Measurements from ENCODE around the gene UNC93A. TPM values are rescaled to one million over a fixed set of nuclear protein-coding genes. Genes with fewer than 3 reads are reported as not detected.

UNC93A gene
- total RNA-seq, 1 donor, result not detected

GRCh38 chr6:167325766-167326165 is 34.7 kb downstream of the UNC93A start:
- Histone ChIP-seq H3K27ac (ENCODE audit: low read depth, low read length) (no peak overlapping the region), H4K20me1 (ENCODE audit: insufficient read depth, low read length) (no peaks in the 10 kb centered on the region), H3K4me3 (ENCODE audit: insufficient read depth, low read length) (no peak overlapping the region), H3K27me3 (ENCODE audit: insufficient read depth, low read length) (no peaks in the 10 kb centered on the region), H3K4me2 (ENCODE audit: insufficient read depth, low read length) (no peak overlapping the region), H2AFZ (ENCODE audit: low read length) (no peak overlapping the region), H3K36me3 (ENCODE audit: insufficient read depth, low read length) (no peaks in the 10 kb centered on the region), H3K79me2 (ENCODE audit: insufficient read depth, low read length) (no peaks in the 10 kb centered on the region), H3K9me3 (ENCODE audit: low read depth, low read length) (no peaks in the 10 kb centered on the region), H3K4me1 (ENCODE audit: insufficient read depth, low read length) (no peaks in the 10 kb centered on the region)
- TF ChIP-seq CTCF (IDR thresholded peaks at IDR 0.05; ENCODE audit: extremely low read depth, low read depth, low read length), result no peak
- no peak for DNase-seq (ENCODE audit: insufficient read length, low spot score, missing footprints)

GRCh38 chr6:167327391-167327790 is 36.3 kb downstream of the UNC93A start:
- no peak for DNase-seq (ENCODE audit: insufficient read length, low spot score, missing footprints)
- H3K9me3 ChIP-seq (ENCODE audit: low read depth, low read length), result no peaks in the 10 kb centered on the region
- H3K4me2 ChIP-seq (ENCODE audit: insufficient read depth, low read length), result no peak overlapping the region
- no peak overlapping the region for H3K4me3 ChIP-seq (ENCODE audit: insufficient read depth, low read length)
- TF ChIP-seq CTCF (IDR thresholded peaks at IDR 0.05; ENCODE audit: extremely low read depth, low read depth, low read length), result no peak
- H3K79me2 ChIP-seq (ENCODE audit: insufficient read depth, low read length), result no peaks in the 10 kb centered on the region
- H3K27me3 ChIP-seq (ENCODE audit: insufficient read depth, low read length), result no peaks in the 10 kb centered on the region
- H2AFZ ChIP-seq (ENCODE audit: low read length), result no peak overlapping the region
- no peaks in the 10 kb centered on the region for H4K20me1 ChIP-seq (ENCODE audit: insufficient read depth, low read length)
- H3K36me3 ChIP-seq (ENCODE audit: insufficient read depth, low read length), result no peaks in the 10 kb centered on the region
- no peaks in the 10 kb centered on the region for H3K4me1 ChIP-seq (ENCODE audit: insufficient read depth, low read length)
- no peak overlapping the region for H3K27ac ChIP-seq (ENCODE audit: low read depth, low read length)

GRCh38 chr6:167328086-167328485 is 37.0 kb downstream of the UNC93A start:
- no peak for TF ChIP-seq CTCF (IDR thresholded peaks at IDR 0.05; ENCODE audit: extremely low read depth, low read depth, low read length)
- Histone ChIP-seq H3K79me2 (ENCODE audit: insufficient read depth, low read length) (no peaks in the 10 kb centered on the region), H3K27me3 (ENCODE audit: insufficient read depth, low read length) (no peaks in the 10 kb centered on the region), H3K9me3 (ENCODE audit: low read depth, low read length) (no peaks in the 10 kb centered on the region), H3K27ac (ENCODE audit: low read depth, low read length) (no peak overlapping the region), H2AFZ (ENCODE audit: low read length) (no peak overlapping the region), H3K36me3 (ENCODE audit: insufficient read depth, low read length) (no peaks in the 10 kb centered on the region), H3K4me2 (ENCODE audit: insufficient read depth, low read length) (no peak overlapping the region), H4K20me1 (ENCODE audit: insufficient read depth, low read length) (no peaks in the 10 kb centered on the region), H3K4me1 (ENCODE audit: insufficient read depth, low read length) (no peaks in the 10 kb centered on the region), H3K4me3 (ENCODE audit: insufficient read depth, low read length) (no peak overlapping the region)
- DNase-seq (ENCODE audit: insufficient read length, low spot score, missing footprints), result no peak

- no peaks in the 10 kb centered on the region for H3K9me3 ChIP-seq (ENCODE audit: low read depth, low read length)
- no peaks in the 10 kb centered on the region for H3K36me3 ChIP-seq (ENCODE audit: insufficient read depth, low read length)
- no peak overlapping the region for H2AFZ ChIP-seq (ENCODE audit: low read length)
- no peak overlapping the region for H3K27ac ChIP-seq (ENCODE audit: low read depth, low read length)
- no peak overlapping the region for H3K4me2 ChIP-seq (ENCODE audit: insufficient read depth, low read length)
- H3K4me3 ChIP-seq (ENCODE audit: insufficient read depth, low read length), result no peak overlapping the region
- H3K79me2 ChIP-seq (ENCODE audit: insufficient read depth, low read length), result no peaks in the 10 kb centered on the region
- no peak for DNase-seq (ENCODE audit: insufficient read length, low spot score, missing footprints)
- no peaks in the 10 kb centered on the region for H3K4me1 ChIP-seq (ENCODE audit: insufficient read depth, low read length)
- no peaks in the 10 kb centered on the region for H3K27me3 ChIP-seq (ENCODE audit: insufficient read depth, low read length)
- no peak for TF ChIP-seq CTCF (IDR thresholded peaks at IDR 0.05; ENCODE audit: extremely low read depth, low read depth, low read length)
- H4K20me1 ChIP-seq (ENCODE audit: insufficient read depth, low read length), result no peaks in the 10 kb centered on the region
Observed at GRCh38 chr6:167329014-167329413, 37.9 kb downstream of the UNC93A start.
